ENCODE data around the gene HAPLN1. TPM values are rescaled to one million over a fixed set of nuclear protein-coding genes. Genes with fewer than 3 reads are reported as not detected.

HAPLN1 gene
- total and polyA plus RNA-seq, 10 of the 15 experiments (the other 5 are each of a cell fraction or from before 2014, with no cell fraction given), result 0.05 to 0.21 (median 0.17) TPM; not detected in 2

GRCh38 chr5:83633285-83633684, 87.4 kb downstream of the HAPLN1 start:
- WGBS (ENCODE audit: insufficient coverage, insufficient replicate concordance, low lambda C conversion rate, missing lambda C conversion rate), result 74% methylated on average over 2 of the region's 2 CpGs
- Histone ChIP-seq H3K4me2 (ENCODE audit: control insufficient read depth, insufficient read depth) (no peak overlapping the region), H2AFZ (ENCODE audit: control insufficient read depth, low read depth, low read length) (no peak overlapping the region), H3K79me2 (ENCODE audit: control insufficient read depth, insufficient read depth, low read length) (no peaks in the 10 kb centered on the region), H3K4me1 (ENCODE audit: control insufficient read depth, insufficient read depth, low read length) (no peaks in the 10 kb centered on the region), H3K9ac (ENCODE audit: control insufficient read depth, insufficient read depth, low read length) (no peak overlapping the region), H3K9me3 (replicated peaks; ENCODE audit: control insufficient read depth, insufficient read depth, low read length) (no peaks in the 10 kb centered on the region), H3K27ac (ENCODE audit: control insufficient read depth, insufficient read depth) (no peak overlapping the region), H3K4me3 (no peak overlapping the region), H4K20me1 (ENCODE audit: control insufficient read depth, insufficient read depth) (no peaks in the 10 kb centered on the region), H3K36me3 (ENCODE audit: control insufficient read depth in 2 of 2, insufficient read depth in 2 of 2, low read length in 1 of 2) (no peaks in the 10 kb centered on the region), H3K27me3 (replicated peaks in 1 of 2; ENCODE audit: control insufficient read depth in 2 of 2, insufficient read depth in 2 of 2, low read length in 1 of 2) (no peaks in the 10 kb centered on the region; a peak in 1 of 4 replicates)
- ATAC-seq, result no peak
- no TSS peak for BruUV-seq (replicated peaks)
- intact Hi-C loops (cut with micrococcal nuclease; ENCODE audit: unreplicated experiment) (no loop called here), in situ Hi-C loops (cut with MboI) (no loop called here)
- ChIA-PET SMC1A (ENCODE audit: uncharacterized antibody, unreplicated experiment) (no interaction called here), CTCF (interaction anchor here (1.0 kb wide), 1 partner anchor 18 kb away, joined by 3 read pairs; no protein-coding TSS in a partner anchor), POLR2A (no interaction called here), RAD21 (ENCODE audit: unreplicated experiment) (no interaction called here)
- no peak for DNase-seq (ENCODE audit: low read depth, low spot score)
- FAIRE-seq, result no peak
- no peak for TF ChIP-seq RUNX3 (IDR thresholded peaks at IDR 0.05; ENCODE audit: low read length)

DNA sequence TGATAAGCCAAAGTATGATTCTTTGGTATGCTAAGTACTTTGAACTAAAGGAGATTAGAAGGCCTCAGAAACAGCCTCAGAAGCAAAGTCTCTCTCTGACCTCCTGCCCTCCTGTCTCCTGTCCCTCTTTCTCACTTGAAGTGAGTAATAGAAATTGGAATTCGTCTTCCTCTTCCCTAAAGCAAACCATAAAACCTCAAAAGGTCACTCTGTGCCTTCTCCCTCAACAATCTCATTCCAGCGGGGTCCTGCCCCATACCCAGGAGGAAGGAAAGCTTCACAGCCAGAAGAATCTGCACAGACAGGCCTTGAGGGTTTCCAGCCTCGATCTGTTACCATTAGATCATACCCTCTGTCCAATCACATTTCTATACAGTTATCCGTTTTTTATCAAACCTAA, 87.8 kb downstream of the HAPLN1 start:
- Histone ChIP-seq H4K20me1 (ENCODE audit: control insufficient read depth, insufficient read depth) (no peaks in the 10 kb centered on the region), H3K4me3 (no peak overlapping the region), H2AFZ (ENCODE audit: control insufficient read depth, low read depth, low read length) (no peak overlapping the region), H3K79me2 (ENCODE audit: control insufficient read depth, insufficient read depth, low read length) (no peaks in the 10 kb centered on the region), H3K36me3 (ENCODE audit: control insufficient read depth in 2 of 2, insufficient read depth in 2 of 2, low read length in 1 of 2) (no peaks in the 10 kb centered on the region), H3K4me1 (ENCODE audit: control insufficient read depth, insufficient read depth, low read length) (no peaks in the 10 kb centered on the region), H3K9ac (ENCODE audit: control insufficient read depth, insufficient read depth, low read length) (no peak overlapping the region), H3K9me3 (replicated peaks; ENCODE audit: control insufficient read depth, insufficient read depth, low read length) (no peaks in the 10 kb centered on the region), H3K4me2 (ENCODE audit: control insufficient read depth, insufficient read depth) (no peak overlapping the region), H3K27me3 (replicated peaks in 1 of 2; ENCODE audit: control insufficient read depth in 2 of 2, insufficient read depth in 2 of 2, low read length in 1 of 2) (no peaks in the 10 kb centered on the region; a peak in 1 of 4 replicates), H3K27ac (ENCODE audit: control insufficient read depth, insufficient read depth) (no peak overlapping the region)
- ChIA-PET POLR2A (no interaction called here), CTCF (interaction anchor here (1.0 kb wide), 1 partner anchor 18 kb away, joined by 3 read pairs; no protein-coding TSS in a partner anchor), RAD21 (ENCODE audit: unreplicated experiment) (no interaction called here), SMC1A (ENCODE audit: uncharacterized antibody, unreplicated experiment) (no interaction called here)
- intact Hi-C loops (cut with micrococcal nuclease; ENCODE audit: unreplicated experiment) (no loop called here), in situ Hi-C loops (cut with MboI) (no loop called here)
- no TSS peak for BruUV-seq (replicated peaks)
- ATAC-seq, result no peak
- WGBS (ENCODE audit: insufficient coverage, insufficient replicate concordance, low lambda C conversion rate, missing lambda C conversion rate), result 15% methylated on average over 4 of the region's 4 CpGs
- DNase-seq (ENCODE audit: low read depth, low spot score), result no peak
- no peak for FAIRE-seq
- TF ChIP-seq CREB1 (IDR thresholded peaks at IDR 0.05; ENCODE audit: low read depth) (no peak), ETV6 (conservative IDR thresholded peaks at IDR 0.05 in 1 of 2, IDR thresholded peaks at IDR 0.05 in 1 of 2; ENCODE audit: borderline replicate concordance in 1 of 2, low read depth in 1 of 2) (no peak), ATF7 (IDR thresholded peaks at IDR 0.05; ENCODE audit: low read depth) (no peak), ATF2 (IDR thresholded peaks at IDR 0.05; ENCODE audit: low read length) (no peak), SUPT20H (IDR thresholded peaks at IDR 0.05; ENCODE audit: borderline replicate concordance, control insufficient read depth, low read depth, low read length) (no peak), SUZ12 (IDR thresholded peaks at IDR 0.05; ENCODE audit: unreplicated experiment) (no peak), ELK1 (IDR thresholded peaks at IDR 0.05; ENCODE audit: low read depth, low read length) (no peak), NRF1 (conservative IDR thresholded peaks at IDR 0.05; ENCODE audit: low read depth, low read length) (no peak), TAF1 (IDR thresholded peaks at IDR 0.05; ENCODE audit: borderline replicate concordance, low read depth, low read length) (no peak), EGR1 (IDR thresholded peaks at IDR 0.05; ENCODE audit: borderline replicate concordance in 1 of 2, low read depth in 2 of 2, low read length in 2 of 2) (no peak), PML (IDR thresholded peaks at IDR 0.05; ENCODE audit: low read length) (no peak), EED (IDR thresholded peaks at IDR 0.05; ENCODE audit: low read depth) (no peak), HDGF (IDR thresholded peaks at IDR 0.05) (no peak), NFYB (IDR thresholded peaks at IDR 0.05; ENCODE audit: insufficient read depth, low read depth, low read length) (no peak), TARDBP (IDR thresholded peaks at IDR 0.05; ENCODE audit: borderline replicate concordance) (no peak)
- TF ChIP-seq, protein P1, sequence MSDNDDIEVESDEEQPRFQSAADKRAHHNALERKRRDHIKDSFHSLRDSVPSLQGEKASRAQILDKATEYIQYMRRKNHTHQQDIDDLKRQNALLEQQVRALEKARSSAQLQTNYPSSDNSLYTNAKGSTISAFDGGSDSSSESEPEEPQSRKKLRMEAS (IDR thresholded peaks at IDR 0.05; ENCODE audit: low read depth, low read length), result no peak

Data from GM12878 (cell line).